Measurements from ENCODE around the gene TGFBR1. TPM values are rescaled to one million over a fixed set of nuclear protein-coding genes. Genes with fewer than 3 reads are reported as not detected.
"Not testable (repeated sequence)": the region's sequence is repeated elsewhere in the genome, so short reads cannot be mapped to it uniquely, and the experiment has no call there.

TGFBR1 gene
- total RNA-seq, 1 experiment from 2014 or later: 16.9 TPM

DNA sequence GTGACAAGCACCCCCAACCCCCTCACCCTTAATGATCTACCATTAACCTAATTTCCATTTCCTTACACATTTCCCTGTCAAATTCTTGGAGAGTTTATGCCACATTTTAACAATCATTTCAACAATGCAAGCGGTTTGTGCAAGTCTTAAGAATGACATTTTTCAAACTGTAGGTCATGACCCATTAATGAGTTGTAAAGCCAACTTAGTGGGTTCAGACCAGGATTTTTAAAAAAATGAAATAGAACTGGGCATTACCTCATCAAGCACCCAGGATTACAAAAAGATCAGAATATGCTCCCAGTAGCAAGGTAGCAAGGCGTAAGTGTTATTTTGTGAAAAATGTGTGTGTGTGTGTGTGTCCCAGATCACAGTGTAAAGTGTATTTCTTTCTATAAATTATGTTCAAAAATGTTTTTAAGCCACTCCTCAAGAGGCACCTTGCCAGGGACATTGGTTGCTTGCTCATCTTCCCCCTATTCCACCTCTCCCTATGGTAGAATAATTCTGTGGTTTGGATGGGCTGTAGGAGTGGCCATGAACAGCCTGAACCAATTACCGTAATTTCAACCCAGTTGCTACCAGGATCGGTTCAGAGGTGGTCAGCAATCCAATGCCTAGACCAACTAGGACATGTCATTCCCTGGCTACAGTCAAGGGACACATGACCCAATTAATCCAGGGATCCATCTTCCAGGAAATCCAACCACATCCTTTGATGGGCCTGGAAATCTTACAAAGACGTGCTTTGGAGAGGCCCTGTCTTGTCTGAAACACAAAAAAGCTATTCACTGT, 14.4 kb upstream of the TGFBR1 start:
- DNase-seq: no peak
- H3K4me3 ChIP-seq (ENCODE audit: insufficient read depth, low read depth, low read length): no peak overlapping the region

GRCh38 chr9:99092643-99093491, 12.0 kb upstream of the TGFBR1 start:
- Histone ChIP-seq H3K27me3 (ENCODE audit: control insufficient read depth, insufficient read depth, low read length) (no peaks in the 10 kb centered on the region), H3K4me3 (ENCODE audit: insufficient read depth, low read depth, low read length) (no peak overlapping the region)
- no peak for DNase-seq

More for the DNA sequence above, 14.4 kb upstream of the TGFBR1 start:
- Histone ChIP-seq H3K27me3 (ENCODE audit: control insufficient read depth, insufficient read depth, low read length) (no peaks in the 10 kb centered on the region), H3K36me3 (replicated peaks; ENCODE audit: control insufficient read depth, insufficient read depth, low read length) (no peaks in the 10 kb centered on the region)

GRCh38 chr9:99093492-99093791, 11.5 kb upstream of the TGFBR1 start:
- H3K36me3 ChIP-seq (replicated peaks; ENCODE audit: control insufficient read depth, insufficient read depth, low read length): no peaks in the 10 kb centered on the region
- no peak for DNase-seq
- H3K27me3 ChIP-seq (ENCODE audit: control insufficient read depth, insufficient read depth, low read length): no peaks in the 10 kb centered on the region
- no peak overlapping the region for H3K4me3 ChIP-seq (ENCODE audit: insufficient read depth, low read depth, low read length)

More at GRCh38 chr9:99092643-99093491, 12.0 kb upstream of the TGFBR1 start:
- H3K36me3 ChIP-seq (replicated peaks; ENCODE audit: control insufficient read depth, insufficient read depth, low read length): no peaks in the 10 kb centered on the region

- Histone ChIP-seq H3K4me3 (ENCODE audit: insufficient read depth, low read depth, low read length) (no peak overlapping the region), H3K27me3 (ENCODE audit: control insufficient read depth, insufficient read depth, low read length) (no peaks in the 10 kb centered on the region), H3K36me3 (replicated peaks; ENCODE audit: control insufficient read depth, insufficient read depth, low read length) (no peaks in the 10 kb centered on the region)
- DNase-seq: no peak
These were observed 9.3 kb upstream of the TGFBR1 start for GRCh38 chr9:99095565-99095964.

DNA sequence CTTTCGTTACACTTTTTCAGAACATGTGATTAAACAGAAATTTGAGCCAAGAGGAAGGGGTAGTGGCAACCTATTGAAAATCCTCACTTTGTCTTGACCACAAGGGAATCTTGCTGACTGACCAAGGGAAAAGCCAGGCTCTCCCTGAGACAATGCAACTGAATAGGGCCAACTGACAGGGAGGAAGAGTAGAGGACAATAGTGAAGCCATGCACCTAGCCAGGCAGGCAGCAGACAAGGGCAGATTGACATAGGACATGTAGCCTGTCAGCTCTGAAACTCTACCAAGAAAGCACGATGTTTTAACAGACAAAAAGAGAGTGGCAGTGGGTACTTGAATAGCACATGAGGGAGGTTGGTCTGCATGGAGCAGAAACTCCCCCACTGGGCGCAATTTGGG, 8.5 kb upstream of the TGFBR1 start:
- Histone ChIP-seq H3K4me3 (ENCODE audit: insufficient read depth, low read depth, low read length) (no peak overlapping the region), H3K36me3 (replicated peaks; ENCODE audit: control insufficient read depth, insufficient read depth, low read length) (no peaks in the 10 kb centered on the region), H3K27me3 (ENCODE audit: control insufficient read depth, insufficient read depth, low read length) (no peaks in the 10 kb centered on the region)
- no peak for DNase-seq

- H3K4me3 ChIP-seq (ENCODE audit: insufficient read depth, low read depth, low read length); H3K27me3 ChIP-seq (ENCODE audit: control insufficient read depth, insufficient read depth, low read length); H3K36me3 ChIP-seq (replicated peaks; ENCODE audit: control insufficient read depth, insufficient read depth, low read length); DNase-seq: not testable (repeated sequence)
These were observed 4.9 kb upstream of the TGFBR1 start for GRCh38 chr9:99099806-99100585.

GRCh38 chr9:99101271-99101670, 3.6 kb upstream of the TGFBR1 start:
- no peak overlapping the region for H3K4me3 ChIP-seq (ENCODE audit: insufficient read depth, low read depth, low read length)
- H3K36me3 ChIP-seq (replicated peaks; ENCODE audit: control insufficient read depth, insufficient read depth, low read length): no peaks in the 10 kb centered on the region
- DNase-seq: no peak
- peaks cover 3% of the 10 kb centered on the region for H3K27me3 ChIP-seq (ENCODE audit: control insufficient read depth, insufficient read depth, low read length)

DNA sequence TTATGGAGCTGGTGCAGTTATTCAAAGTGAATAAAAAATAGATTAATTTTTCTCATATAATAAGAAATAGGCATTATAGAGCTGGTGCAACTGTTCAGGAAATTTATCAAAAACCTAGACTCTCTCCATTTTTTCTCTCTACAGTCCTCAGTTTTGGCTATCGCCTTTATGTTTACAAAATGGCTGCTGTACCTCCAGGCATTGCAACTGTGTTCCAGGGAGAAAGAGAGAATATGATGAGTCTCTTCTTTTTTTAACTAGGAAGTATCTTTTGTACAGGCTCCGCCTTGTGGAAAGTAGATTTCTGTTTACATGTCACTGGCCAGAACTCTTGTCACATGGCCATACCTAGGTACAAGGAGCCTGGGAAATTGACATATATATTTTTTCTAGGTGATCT, 3.1 kb upstream of the TGFBR1 start:
- H3K27me3 ChIP-seq (ENCODE audit: control insufficient read depth, insufficient read depth, low read length): peaks cover 3% of the 10 kb centered on the region
- DNase-seq: no peak
- no peak overlapping the region for H3K4me3 ChIP-seq (ENCODE audit: insufficient read depth, low read depth, low read length)
- no peaks in the 10 kb centered on the region for H3K36me3 ChIP-seq (replicated peaks; ENCODE audit: control insufficient read depth, insufficient read depth, low read length)

DNA sequence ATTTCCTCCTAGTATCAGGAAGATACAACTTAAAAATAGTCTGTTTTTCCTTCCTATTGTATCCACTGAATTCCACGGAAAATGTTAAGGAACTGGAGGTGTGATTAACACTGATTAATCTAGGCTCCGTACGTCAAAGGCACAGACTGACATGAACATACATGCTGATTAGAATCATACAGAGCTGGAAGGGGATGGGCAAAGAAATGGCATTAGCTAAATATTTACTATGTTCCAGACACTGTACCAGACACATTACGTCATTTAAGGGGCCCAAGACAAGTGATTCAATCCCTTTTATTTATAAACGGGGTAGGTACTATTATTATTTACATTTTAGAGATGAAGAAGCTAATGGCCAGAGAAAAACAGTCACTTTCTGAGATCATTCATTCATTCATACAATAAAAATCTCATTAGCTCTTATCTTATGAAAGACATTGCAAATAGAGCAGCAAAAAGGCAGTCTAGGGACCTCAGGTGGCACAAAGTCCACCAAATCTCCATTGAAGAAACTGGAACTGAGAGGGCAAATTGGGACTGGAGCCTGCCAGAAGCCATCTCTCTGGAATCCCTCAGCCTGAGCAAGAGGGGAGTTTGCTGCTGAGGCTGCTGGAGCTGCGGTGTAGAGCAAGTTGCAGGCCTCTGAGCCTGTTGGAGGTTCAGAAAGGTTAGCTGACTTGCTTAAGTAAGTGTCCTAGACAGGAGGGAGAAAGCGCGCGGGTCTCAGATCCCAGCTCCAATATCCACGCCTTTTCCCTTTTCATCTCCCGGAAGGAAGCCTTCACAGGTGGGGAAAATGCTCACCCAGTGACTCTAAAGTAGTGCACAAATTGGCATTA, 1.6 kb upstream of the TGFBR1 start:
- DNase-seq: no peak
- Histone ChIP-seq H3K36me3 (replicated peaks; ENCODE audit: control insufficient read depth, insufficient read depth, low read length) (no peaks in the 10 kb centered on the region), H3K27me3 (ENCODE audit: control insufficient read depth, insufficient read depth, low read length) (peaks cover 3% of the 10 kb centered on the region), H3K4me3 (ENCODE audit: insufficient read depth, low read depth, low read length) (peak overlapping the region; percentile 75; the same call in 1 of the 2 replicates)

- Histone ChIP-seq H3K27me3 (ENCODE audit: control insufficient read depth, insufficient read depth, low read length) (peaks cover 3% of the 10 kb centered on the region), H3K4me3 (ENCODE audit: insufficient read depth, low read depth, low read length) (peak overlapping the region; percentile 75), H3K36me3 (replicated peaks; ENCODE audit: control insufficient read depth, insufficient read depth, low read length) (no peaks in the 10 kb centered on the region)
- DNase-seq: peak; percentile 50
These were observed 933 bp upstream of the TGFBR1 start for GRCh38 chr9:99103901-99104458.

DNA sequence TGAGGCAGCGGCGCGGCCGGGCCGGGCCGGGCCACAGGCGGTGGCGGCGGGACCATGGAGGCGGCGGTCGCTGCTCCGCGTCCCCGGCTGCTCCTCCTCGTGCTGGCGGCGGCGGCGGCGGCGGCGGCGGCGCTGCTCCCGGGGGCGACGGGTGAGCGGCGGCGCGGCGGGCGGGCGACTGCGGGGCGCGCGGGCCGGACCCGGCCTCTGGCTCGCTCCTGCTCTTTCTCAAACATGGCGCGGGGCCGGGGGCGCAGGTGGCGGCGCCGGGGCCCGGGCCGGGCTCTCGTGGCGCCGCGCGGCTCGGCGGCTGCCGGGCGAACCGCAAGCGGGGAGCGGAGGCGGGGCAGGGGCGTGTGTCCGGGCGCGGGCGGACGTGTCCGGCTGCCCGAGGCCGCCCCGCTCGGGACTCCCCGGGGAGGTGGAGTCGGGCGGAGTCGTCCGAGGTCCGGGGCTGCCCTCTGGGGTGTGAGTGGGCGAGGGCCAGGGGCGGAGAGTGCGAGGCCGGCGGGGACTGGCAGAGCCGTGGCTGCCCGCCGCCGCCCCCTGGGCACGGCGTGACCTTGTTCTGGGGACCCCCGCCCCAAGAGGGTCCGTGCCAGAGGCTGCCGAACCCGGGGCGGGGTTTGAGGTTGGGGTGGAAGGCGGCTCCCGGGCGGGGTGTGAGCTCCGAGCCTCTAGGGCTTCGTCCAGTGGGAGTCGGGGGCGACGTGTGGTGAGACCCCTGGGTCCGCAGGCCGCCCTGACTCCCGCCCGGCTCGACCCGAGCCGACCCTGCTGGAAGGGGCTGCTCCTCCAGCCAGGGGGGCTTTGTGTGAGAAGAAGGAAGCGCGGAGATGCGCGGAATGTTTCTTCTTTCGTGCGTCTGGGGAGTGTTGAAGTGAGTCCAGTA, 485 bp downstream of the TGFBR1 start:
- DNase-seq: peak; percentile 85
- H3K27me3 ChIP-seq (ENCODE audit: control insufficient read depth, insufficient read depth, low read length): peaks cover 3% of the 10 kb centered on the region
- peak overlapping the region; percentile 71 for H3K4me3 ChIP-seq (ENCODE audit: insufficient read depth, low read depth, low read length)
- H3K36me3 ChIP-seq (replicated peaks; ENCODE audit: control insufficient read depth, insufficient read depth, low read length): no peaks in the 10 kb centered on the region

GRCh38 chr9:99106044-99106375, 1.1 kb downstream of the TGFBR1 start:
- Histone ChIP-seq H3K27me3 (ENCODE audit: control insufficient read depth, insufficient read depth, low read length) (peaks cover 3% of the 10 kb centered on the region), H3K4me3 (ENCODE audit: insufficient read depth, low read depth, low read length) (peak overlapping the region; percentile 71), H3K36me3 (replicated peaks; ENCODE audit: control insufficient read depth, insufficient read depth, low read length) (no peaks in the 10 kb centered on the region)
- no peak for DNase-seq

- Histone ChIP-seq H3K4me3 (ENCODE audit: insufficient read depth, low read depth, low read length) (no peak overlapping the region), H3K36me3 (replicated peaks; ENCODE audit: control insufficient read depth, insufficient read depth, low read length) (no peaks in the 10 kb centered on the region), H3K27me3 (ENCODE audit: control insufficient read depth, insufficient read depth, low read length) (peaks cover 3% of the 10 kb centered on the region)
- no peak for DNase-seq
These were observed 2.5 kb downstream of the TGFBR1 start for GRCh38 chr9:99107421-99107820.
